Hepatocyte (in vitro differentiated cells): ENCODE results near the gene IFT27. TPM values are rescaled to one million over a fixed set of nuclear protein-coding genes. Genes with fewer than 3 reads are reported as not detected.

ENCODE experiments used
- DNase-seq: peaks from one replicate; pipeline ENCODE4 v3.0.0-alpha.2; 2016; ENCODE audit warnings: low spot score
- H2AFZ ChIP-seq: fragments of 200-600 bp; sonication (generic); 2 replicates; pipeline ENCODE4 v1.6.0; 2016; ENCODE audit warnings: antibody characterized with exemption, mild to moderate bottlenecking
- H3K27ac ChIP-seq: fragments of 200-600 bp; sonication (generic); 2 replicates; pipeline ENCODE4 v1.5.1; 2016; ENCODE audit warnings: mild to moderate bottlenecking
- H3K27me3 ChIP-seq: fragments of 200-600 bp; sonication (generic); 2 replicates; pipeline ENCODE4 v1.6.1; 2016
- H3K36me3 ChIP-seq: fragments of 200-600 bp; sonication (generic); replicated peaks from 2 replicates; pipeline ENCODE4 v1.5.1; 2016; ENCODE audit warnings: low read depth; ENCODE audit not compliant: insufficient read depth
- H3K4me1 ChIP-seq: fragments of 200-600 bp; sonication (generic); 2 replicates; pipeline ENCODE4 v1.5.1; 2016; ENCODE audit warnings: mild to moderate bottlenecking, moderate library complexity; ENCODE audit not compliant: insufficient read depth
- H3K4me2 ChIP-seq: fragments of 200-600 bp; sonication (generic); 2 replicates; pipeline ENCODE4 v1.6.0; 2016
- H3K4me3 ChIP-seq: fragments of 200-600 bp; sonication (generic); 2 replicates; pipeline ENCODE4 v1.5.1; 2016; ENCODE audit warnings: mild to moderate bottlenecking
- H3K79me2 ChIP-seq: fragments of 200-600 bp; sonication (generic); 2 replicates; pipeline ENCODE4 v1.6.0; 2017; ENCODE audit warnings: mild to moderate bottlenecking
- H3K9me2 ChIP-seq: fragments of 200-600 bp; sonication (generic); replicated peaks from 2 replicates; pipeline ENCODE4 v1.6.0; 2017; ENCODE audit warnings: mild to moderate bottlenecking; ENCODE audit not compliant: insufficient read depth
- H3K9me3 ChIP-seq: fragments of 200-600 bp; sonication (generic); 2 replicates; pipeline ENCODE4 v1.5.1; 2016; ENCODE audit warnings: low read depth, mild to moderate bottlenecking
- H4K20me1 ChIP-seq: fragments of 200-600 bp; sonication (generic); 2 replicates; pipeline ENCODE4 v1.6.0; 2016; ENCODE audit warnings: mild to moderate bottlenecking; ENCODE audit not compliant: insufficient read depth, poor library complexity, severe bottlenecking
- EZH2 ChIP-seq: fragments of 200-600 bp; sonication (generic); IDR thresholded peaks from 2 replicates; pipeline ENCODE4 v1.6.1; 2016; ENCODE audit warnings: antibody characterized with exemption, mild to moderate bottlenecking, borderline replicate concordance
- EZH2phosphoT487 ChIP-seq: fragments of 200-600 bp; sonication (generic); IDR thresholded peaks from one replicate; pipeline ENCODE4 v1.6.1; 2018; ENCODE audit warnings: antibody characterized with exemption, mild to moderate bottlenecking, low read depth, moderate library complexity; ENCODE audit not compliant: unreplicated experiment, severe bottlenecking
- WGBS: methylation state at CpG from one replicate; pipeline ENCODE4 v1.1.6; 2016; ENCODE audit warnings: low lambda C conversion rate; ENCODE audit errors: missing lambda C conversion rate; 5-methylcytosine and 5-hydroxymethylcytosine counted together
- polyA plus RNA-seq: library from polyadenylated mRNA; unstranded; fragments of >200 nt; fragmentation: Nextera tagmentation; extraction: Ambion mirVana; gene quantifications from 2 replicates; pipeline ENCODE4 v1.2.1, GENCODE V29; 2016
- total RNA-seq: library from RNA; depleted of rRNA; stranded (reverse); fragments of >200 nt; gene quantifications from 2 replicates; pipeline ENCODE4 v1.2.3, GENCODE V29; 2014
- TF ChIP-seq, protein P1 (sequence below): fragments of 200-600 bp; sonication (generic); IDR thresholded peaks from 2 replicates; pipeline ENCODE4 v1.5.1; 2016; ENCODE audit warnings: antibody characterized with exemption, mild to moderate bottlenecking; ENCODE audit not compliant: poor library complexity

IFT27 gene
- total and polyA plus RNA-seq, 2 experiments from 2014 or later, result 15.3 to 25.3 TPM

DNA sequence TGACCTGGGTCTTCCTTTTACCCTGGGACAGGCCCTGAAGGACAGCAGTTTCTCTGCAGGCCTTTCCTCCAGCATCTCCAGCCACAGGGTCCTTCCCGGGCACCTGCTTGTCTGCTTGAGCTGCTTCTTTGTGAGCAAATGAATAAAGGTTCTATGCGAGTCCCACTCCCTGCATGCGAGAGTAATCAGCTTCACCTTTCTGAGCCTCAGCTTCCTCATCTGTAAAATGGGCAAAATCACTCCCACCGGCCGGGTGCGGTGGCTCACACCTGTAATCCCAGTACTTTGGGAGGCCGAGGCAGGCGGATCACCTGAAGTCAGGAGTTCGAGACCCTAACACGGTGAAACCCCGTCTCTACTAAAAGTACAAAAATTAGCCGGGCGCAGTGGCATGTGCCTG, 31.1 kb downstream of the IFT27 start:
- H3K27ac ChIP-seq, result no peak overlapping the region
- H3K9me3 ChIP-seq, result no peaks in the 10 kb centered on the region
- 90% methylated on average over 13 of the region's 13 CpGs for WGBS
- H3K27me3 ChIP-seq, result no peaks in the 10 kb centered on the region
- TF ChIP-seq EZH2 (no peak), EZH2phosphoT487 (no peak)
- TF ChIP-seq, protein P1, sequence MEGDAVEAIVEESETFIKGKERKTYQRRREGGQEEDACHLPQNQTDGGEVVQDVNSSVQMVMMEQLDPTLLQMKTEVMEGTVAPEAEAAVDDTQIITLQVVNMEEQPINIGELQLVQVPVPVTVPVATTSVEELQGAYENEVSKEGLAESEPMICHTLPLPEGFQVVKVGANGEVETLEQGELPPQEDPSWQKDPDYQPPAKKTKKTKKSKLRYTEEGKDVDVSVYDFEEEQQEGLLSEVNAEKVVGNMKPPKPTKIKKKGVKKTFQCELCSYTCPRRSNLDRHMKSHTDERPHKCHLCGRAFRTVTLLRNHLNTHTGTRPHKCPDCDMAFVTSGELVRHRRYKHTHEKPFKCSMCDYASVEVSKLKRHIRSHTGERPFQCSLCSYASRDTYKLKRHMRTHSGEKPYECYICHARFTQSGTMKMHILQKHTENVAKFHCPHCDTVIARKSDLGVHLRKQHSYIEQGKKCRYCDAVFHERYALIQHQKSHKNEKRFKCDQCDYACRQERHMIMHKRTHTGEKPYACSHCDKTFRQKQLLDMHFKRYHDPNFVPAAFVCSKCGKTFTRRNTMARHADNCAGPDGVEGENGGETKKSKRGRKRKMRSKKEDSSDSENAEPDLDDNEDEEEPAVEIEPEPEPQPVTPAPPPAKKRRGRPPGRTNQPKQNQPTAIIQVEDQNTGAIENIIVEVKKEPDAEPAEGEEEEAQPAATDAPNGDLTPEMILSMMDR, result no peak
- no peaks in the 10 kb centered on the region for H3K4me1 ChIP-seq
- no peak overlapping the region for H3K4me3 ChIP-seq
- H3K36me3 ChIP-seq, result no peaks in the 10 kb centered on the region
- no peak for DNase-seq
- H3K4me2 ChIP-seq, result no peak overlapping the region
- no peaks in the 10 kb centered on the region for H4K20me1 ChIP-seq
- no peaks in the 10 kb centered on the region for H3K79me2 ChIP-seq
- H2AFZ ChIP-seq, result no peak overlapping the region
- no peaks in the 10 kb centered on the region for H3K9me2 ChIP-seq

DNA sequence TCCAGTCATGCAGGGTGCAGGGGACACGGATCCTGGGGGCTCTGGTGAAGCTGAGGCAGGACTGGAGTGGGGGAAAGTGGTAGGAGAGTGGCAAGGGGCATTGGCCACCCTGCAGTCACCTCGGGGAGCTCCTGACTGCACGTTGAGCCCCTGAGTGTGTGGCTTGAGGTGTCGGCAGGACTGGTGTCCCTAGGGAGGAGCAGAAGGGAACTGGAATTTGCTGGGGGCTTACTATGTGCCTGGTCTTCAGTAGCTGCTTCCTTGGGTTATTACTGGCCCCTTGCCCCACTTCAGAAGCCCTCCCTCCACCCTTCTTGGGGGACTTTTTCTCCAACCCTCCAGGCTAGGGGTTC, 31.5 kb downstream of the IFT27 start:
- Histone ChIP-seq H3K27me3 (no peaks in the 10 kb centered on the region), H3K4me3 (no peak overlapping the region), H3K4me2 (no peak overlapping the region), H3K27ac (no peak overlapping the region), H3K4me1 (no peaks in the 10 kb centered on the region), H3K9me3 (no peaks in the 10 kb centered on the region), H4K20me1 (no peaks in the 10 kb centered on the region), H3K79me2 (no peaks in the 10 kb centered on the region), H2AFZ (no peak overlapping the region), H3K36me3 (no peaks in the 10 kb centered on the region), H3K9me2 (no peaks in the 10 kb centered on the region)
- 84% methylated on average over 4 of the region's 4 CpGs for WGBS
- no peak for DNase-seq
- TF ChIP-seq EZH2phosphoT487 (no peak), EZH2 (no peak)
- TF ChIP-seq, protein P1, result no peak

DNA sequence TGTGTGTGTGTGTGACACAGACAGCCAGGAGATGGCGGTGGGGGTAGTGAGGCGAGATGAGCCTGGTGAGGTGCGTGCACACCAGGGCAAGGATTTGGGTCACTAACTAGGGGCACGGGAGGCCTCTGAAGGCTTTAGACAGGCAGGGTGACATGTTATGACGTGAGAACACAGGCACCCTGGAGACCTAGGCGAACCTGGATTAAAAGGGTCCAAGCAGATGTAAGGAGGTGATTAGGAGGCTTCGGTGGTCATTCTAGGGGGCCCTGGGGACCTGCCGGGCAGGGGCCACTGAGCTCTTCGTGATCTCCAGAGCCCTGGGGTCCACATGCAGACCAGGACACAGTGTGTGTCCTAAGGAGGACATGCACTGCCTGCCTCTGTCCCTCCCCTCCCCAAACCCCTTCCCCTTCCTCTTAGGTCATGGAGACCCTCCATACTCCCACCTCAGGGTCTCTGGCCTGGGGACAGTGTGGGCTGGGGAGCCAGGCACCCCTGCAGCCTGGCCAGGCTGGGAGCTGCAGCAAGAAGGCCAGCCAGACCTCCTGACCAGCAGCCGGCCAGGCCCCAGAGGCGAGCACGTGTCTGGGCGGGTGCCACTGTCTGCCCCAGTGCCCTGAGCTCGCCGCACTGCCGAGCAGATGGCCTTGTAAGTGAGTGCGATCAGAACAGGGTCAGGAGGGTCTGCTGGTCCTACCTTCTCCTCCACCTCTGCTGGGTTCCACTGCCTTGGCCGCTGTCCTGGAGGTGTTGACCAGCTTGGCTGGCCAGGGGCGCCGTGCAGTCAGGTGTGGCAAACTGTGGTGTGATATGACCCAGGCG, 32.1 kb downstream of the IFT27 start:
- Histone ChIP-seq H4K20me1 (no peaks in the 10 kb centered on the region), H3K79me2 (no peaks in the 10 kb centered on the region), H2AFZ (no peak overlapping the region), H3K4me3 (no peak overlapping the region), H3K36me3 (no peaks in the 10 kb centered on the region), H3K4me2 (no peak overlapping the region), H3K9me3 (no peaks in the 10 kb centered on the region), H3K9me2 (no peaks in the 10 kb centered on the region), H3K27ac (no peak overlapping the region), H3K27me3 (no peaks in the 10 kb centered on the region), H3K4me1 (no peaks in the 10 kb centered on the region)
- WGBS, result 85% methylated on average over 20 of the region's 21 CpGs
- TF ChIP-seq, protein P1, result no peak
- TF ChIP-seq EZH2 (no peak), EZH2phosphoT487 (no peak)
- DNase-seq, result no peak
